HFFc6 (cell line): ENCODE results near the gene ZNF436. TPM values are rescaled to one million over a fixed set of nuclear protein-coding genes. Genes with fewer than 3 reads are reported as not detected.
"Not testable (repeated sequence)": the region's sequence is repeated elsewhere in the genome, so short reads cannot be mapped to it uniquely, and the experiment has no call there.

Source experiments
- DNase-seq: peaks from one replicate; pipeline ENCODE4 v3.0.0-alpha.2; 2018
- H3K27ac Mint-ChIP-seq: 2 replicates; pipeline ENCODE4 v1.8.0; 2020; ENCODE audit warnings: mild to moderate bottlenecking, mixed read lengths
- H3K27me3 Mint-ChIP-seq: 2 replicates; pipeline ENCODE4 v1.8.0; 2021; ENCODE audit warnings: mild to moderate bottlenecking, moderate library complexity, mixed read lengths; ENCODE audit not compliant: insufficient read depth
- H3K36me3 Mint-ChIP-seq: 2 replicates; pipeline ENCODE4 v1.8.0; 2021; ENCODE audit warnings: low read depth, mixed read lengths
- H3K4me1 Mint-ChIP-seq: 2 replicates; pipeline ENCODE4 v1.8.0; 2020; ENCODE audit warnings: low read depth, mixed read lengths
- H3K4me3 Mint-ChIP-seq: 2 replicates; pipeline ENCODE4 v1.8.0; 2020; ENCODE audit warnings: mild to moderate bottlenecking, moderate library complexity, mixed read lengths
- H3K9me3 Mint-ChIP-seq: 2 replicates; pipeline ENCODE4 v1.8.0; 2020; ENCODE audit warnings: mild to moderate bottlenecking, mixed read lengths
- total RNA-seq, 6 experiments: library from RNA; stranded (reverse); fragmentation: NEBNext Ultra II Directional; extraction: Animal tissue kit (Norgen Biotek cat#: 25700); gene quantifications; 2 replicates in 1 of 6; 3 replicates in 5 of 6; pipeline ENCODE4 v1.2.3, GENCODE V29; 2021
- TF ChIP-seq, protein P1 (sequence below): fragments of 200-600 bp; sonication (generic); IDR thresholded peaks from 2 replicates; pipeline ENCODE4 v1.5.0; 2021; ENCODE audit warnings: antibody characterized with exemption, mild to moderate bottlenecking

ZNF436 gene
- total RNA-seq, 6 experiments from 2014 or later = 7.3 to 9.9 (median 8.8) TPM

DNA sequence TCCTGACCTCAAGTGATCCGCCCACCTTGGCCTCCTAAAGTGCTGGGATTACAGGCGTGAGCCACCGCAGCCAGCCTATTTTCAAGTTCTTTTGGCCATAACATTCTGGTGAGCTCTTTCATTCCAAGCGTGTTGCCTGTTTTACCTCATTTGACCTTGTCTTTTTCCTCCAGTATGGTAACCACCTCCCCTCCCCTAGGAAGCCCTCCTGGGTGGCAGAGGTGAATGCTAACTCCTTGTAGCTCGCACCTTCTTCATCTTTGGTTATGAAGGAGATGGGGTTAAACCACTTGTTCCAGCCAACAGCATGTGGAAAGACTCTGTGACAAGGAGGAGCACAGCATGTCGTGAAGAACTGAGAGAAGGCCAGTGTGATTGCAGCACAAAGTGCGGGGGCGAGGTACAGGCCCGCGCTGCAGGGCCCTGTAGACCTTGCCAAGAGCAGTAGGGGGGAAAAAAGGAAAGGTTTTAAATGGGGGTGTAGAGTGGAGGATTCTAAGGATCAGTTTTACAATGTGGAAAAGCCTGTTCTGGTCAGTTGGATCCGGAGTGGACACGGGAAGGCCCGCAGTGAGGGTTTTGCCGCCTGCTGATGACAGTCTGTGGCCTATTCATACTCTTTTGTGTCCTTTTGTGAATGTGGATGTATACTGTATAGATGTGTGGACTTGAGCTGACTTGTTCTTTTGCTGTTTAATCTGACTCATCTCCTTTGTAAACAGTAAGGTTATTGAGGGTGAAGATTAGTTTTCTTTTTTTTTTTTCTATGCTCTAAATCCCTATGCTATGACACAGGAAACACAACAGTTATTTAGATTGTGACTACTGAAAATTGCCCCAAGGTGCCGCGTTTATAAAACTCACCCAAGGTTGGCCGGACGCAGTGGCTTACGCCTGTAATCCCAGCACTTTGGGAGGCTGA is 7.5 kb upstream of the ZNF436 start:
- Mint-ChIP-seq H3K9me3 (no peaks in the 10 kb centered on the region; the same call in 1 of the 2 replicates), H3K36me3 (peaks cover 4% of the 10 kb centered on the region; the same call in 1 of the 2 replicates), H3K27me3 (peaks cover 3% of the 10 kb centered on the region; the same call in 1 of the 2 replicates), H3K27ac (peak overlapping the region; percentile 97), H3K4me1 (peaks cover 29% of the 10 kb centered on the region), H3K4me3 (peak overlapping the region; percentile 48)
- TF ChIP-seq, protein P1, sequence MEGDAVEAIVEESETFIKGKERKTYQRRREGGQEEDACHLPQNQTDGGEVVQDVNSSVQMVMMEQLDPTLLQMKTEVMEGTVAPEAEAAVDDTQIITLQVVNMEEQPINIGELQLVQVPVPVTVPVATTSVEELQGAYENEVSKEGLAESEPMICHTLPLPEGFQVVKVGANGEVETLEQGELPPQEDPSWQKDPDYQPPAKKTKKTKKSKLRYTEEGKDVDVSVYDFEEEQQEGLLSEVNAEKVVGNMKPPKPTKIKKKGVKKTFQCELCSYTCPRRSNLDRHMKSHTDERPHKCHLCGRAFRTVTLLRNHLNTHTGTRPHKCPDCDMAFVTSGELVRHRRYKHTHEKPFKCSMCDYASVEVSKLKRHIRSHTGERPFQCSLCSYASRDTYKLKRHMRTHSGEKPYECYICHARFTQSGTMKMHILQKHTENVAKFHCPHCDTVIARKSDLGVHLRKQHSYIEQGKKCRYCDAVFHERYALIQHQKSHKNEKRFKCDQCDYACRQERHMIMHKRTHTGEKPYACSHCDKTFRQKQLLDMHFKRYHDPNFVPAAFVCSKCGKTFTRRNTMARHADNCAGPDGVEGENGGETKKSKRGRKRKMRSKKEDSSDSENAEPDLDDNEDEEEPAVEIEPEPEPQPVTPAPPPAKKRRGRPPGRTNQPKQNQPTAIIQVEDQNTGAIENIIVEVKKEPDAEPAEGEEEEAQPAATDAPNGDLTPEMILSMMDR = no peak
- DNase-seq = peak; percentile 94

DNA sequence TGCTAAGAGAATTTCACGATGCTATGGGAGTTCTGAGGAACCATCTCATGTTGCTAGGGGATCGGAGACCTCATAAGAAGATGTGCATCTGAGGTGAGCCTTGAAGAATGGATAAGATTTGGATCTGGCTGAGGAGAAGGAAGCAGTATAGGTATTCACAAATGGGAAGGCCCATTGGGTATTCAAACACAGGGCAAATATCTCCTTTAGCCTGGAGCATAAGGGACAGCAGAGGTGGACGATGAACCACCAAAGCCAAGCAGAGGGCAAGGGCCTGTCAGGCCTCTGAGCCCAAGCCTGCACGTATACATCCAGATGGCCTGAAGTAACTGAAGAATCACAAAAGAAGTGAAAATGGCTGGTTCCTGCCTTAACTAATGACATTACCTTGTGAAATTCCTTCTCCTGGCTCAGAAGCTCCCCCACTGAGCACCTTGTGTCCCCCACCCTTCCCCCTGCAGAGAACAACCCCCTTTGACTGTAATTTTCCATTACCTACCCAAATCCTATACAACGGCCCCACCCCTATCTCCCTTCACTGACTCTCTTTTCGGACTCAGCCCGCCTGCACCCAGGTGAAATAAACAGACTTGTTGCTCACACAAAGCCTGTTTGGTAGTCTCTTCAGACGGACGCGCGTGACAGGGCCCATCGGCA is 4.6 kb upstream of the ZNF436 start:
- peaks cover 49% of the 10 kb centered on the region for H3K4me1 Mint-ChIP-seq
- not testable (repeated sequence) for DNase-seq, H3K27ac Mint-ChIP-seq, H3K4me3 Mint-ChIP-seq, H3K36me3 Mint-ChIP-seq, H3K9me3 Mint-ChIP-seq, H3K27me3 Mint-ChIP-seq

DNA sequence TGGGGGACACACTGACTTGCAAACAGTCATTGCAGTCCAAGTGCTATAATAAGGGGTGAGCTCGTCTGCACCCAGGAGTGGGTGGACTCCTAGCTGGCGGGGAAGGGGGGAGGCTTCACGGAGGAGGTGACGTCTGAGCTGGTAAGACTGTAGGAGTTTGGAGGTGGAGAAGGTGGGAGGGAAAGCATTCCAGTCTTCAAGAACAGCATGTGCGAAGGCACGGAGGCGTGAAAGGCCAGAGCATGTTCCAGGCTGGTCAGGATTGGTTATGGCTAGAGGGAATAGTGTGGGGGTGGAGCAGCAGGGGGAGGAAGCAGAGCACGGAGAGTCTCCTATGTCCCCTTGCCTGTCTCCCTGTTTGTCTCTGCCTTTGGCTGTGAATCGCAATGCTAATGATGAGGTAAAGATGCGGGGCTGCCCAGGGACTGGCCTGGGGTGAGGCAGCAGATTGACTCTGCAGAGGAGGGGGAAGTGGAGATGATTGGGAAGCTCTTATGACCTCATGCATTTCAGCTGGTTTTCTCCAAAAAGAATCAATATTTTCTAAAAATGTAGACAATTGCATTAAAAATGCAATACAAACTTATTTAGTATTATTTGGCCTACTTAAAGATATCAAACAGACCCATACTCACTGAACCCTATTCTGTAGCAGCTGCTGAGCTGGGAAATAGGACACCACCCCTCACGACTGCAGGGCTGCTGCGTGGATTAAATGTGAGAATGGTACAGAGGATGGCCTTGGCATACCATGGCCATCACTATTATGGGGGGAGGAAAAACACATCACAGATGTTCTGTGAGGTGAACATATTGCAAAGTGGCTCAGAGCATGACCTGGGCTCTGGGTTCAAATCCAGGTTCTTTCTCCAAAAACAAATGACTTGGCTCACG is 2.6 kb upstream of the ZNF436 start:
- Mint-ChIP-seq H3K4me1 (peaks cover 52% of the 10 kb centered on the region), H3K27me3 (no peaks in the 10 kb centered on the region; the same call in 1 of the 2 replicates), H3K9me3 (peaks cover 5% of the 10 kb centered on the region), H3K36me3 (peaks cover 16% of the 10 kb centered on the region), H3K4me3 (no peak overlapping the region), H3K27ac (no peak overlapping the region)
- DNase-seq = no peak
- TF ChIP-seq, protein P1 = no peak

DNA sequence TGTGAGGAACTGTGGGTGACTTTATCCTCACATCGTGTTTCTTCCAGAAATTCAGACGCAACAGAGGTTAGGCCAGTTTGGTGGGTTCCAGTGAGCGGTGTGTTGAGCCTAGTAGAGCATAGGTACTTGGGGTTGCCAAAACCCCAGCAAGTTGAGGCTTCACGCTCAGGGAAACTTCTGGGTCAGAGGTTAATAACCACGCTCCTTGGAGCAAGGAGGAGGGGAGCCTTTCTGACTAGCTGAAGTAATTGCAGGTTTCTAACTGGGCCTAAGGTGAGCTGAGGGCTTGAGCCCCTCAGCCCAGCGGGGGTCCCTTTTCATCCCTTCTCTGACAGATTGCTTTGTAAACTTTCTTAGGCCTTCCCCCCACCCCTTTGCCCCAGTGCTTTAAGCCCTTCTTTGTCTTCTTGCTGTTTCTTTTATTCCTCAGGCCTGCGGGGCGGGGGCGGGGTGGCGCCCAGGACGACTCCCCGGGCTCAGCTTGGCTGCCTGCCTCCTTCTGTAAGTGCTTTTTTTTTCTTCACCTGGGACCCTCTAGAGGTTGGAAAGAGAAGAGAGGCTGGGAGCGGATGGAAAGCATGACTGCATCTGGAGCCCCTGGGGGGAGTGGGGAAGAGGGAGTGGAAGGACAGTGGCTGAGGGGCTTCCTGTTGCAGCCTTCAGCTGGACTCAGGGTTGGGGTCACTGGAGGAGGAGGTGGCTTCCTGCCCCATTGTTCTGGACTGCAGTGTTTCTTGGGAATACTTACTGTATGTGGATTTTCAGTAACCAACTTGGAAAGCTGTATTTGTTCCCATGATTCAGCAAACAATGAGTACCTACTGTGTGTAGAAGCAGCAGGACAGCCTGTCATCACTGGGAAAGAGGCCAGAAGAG is 1.3 kb upstream of the ZNF436 start:
- Mint-ChIP-seq H3K4me3 (peak overlapping the region; percentile 93), H3K4me1 (peaks cover 59% of the 10 kb centered on the region), H3K9me3 (peaks cover 18% of the 10 kb centered on the region), H3K36me3 (peaks cover 29% of the 10 kb centered on the region), H3K27ac (peak overlapping the region; percentile 92), H3K27me3 (no peaks in the 10 kb centered on the region; the same call in 1 of the 2 replicates)
- TF ChIP-seq, protein P1 = peak; percentile 34; the same call in 1 of the 2 replicates
- DNase-seq = no peak

DNA sequence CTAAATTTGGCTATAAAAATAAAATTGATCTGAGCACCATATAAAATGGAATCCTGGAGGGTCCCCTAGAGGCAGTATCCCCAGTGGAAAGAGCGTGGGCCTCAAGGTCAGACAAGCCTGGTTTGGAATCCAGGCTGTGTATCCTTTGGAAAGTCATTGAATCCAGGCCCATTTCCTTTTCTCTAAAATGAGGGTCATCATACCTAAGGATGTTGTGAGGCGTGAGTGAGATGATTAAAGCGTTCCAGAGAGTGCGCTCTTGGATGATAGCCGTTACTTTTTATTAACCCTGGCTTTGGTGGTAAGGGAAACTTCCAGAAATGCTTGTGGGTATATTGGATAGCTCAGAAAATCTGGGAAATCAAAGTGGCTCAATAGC is 683 bp upstream of the ZNF436 start:
- Mint-ChIP-seq H3K4me3 (peak overlapping the region; percentile 93), H3K9me3 (peaks cover 21% of the 10 kb centered on the region), H3K4me1 (peaks cover 59% of the 10 kb centered on the region), H3K36me3 (peaks cover 33% of the 10 kb centered on the region), H3K27me3 (no peaks in the 10 kb centered on the region; the same call in 1 of the 2 replicates), H3K27ac (peak overlapping the region; percentile 92)
- TF ChIP-seq, protein P1 = peak; percentile 22; the same call in 1 of the 2 replicates
- DNase-seq = no peak
